ENCODE results near the gene ADAMTS4.

DNA sequence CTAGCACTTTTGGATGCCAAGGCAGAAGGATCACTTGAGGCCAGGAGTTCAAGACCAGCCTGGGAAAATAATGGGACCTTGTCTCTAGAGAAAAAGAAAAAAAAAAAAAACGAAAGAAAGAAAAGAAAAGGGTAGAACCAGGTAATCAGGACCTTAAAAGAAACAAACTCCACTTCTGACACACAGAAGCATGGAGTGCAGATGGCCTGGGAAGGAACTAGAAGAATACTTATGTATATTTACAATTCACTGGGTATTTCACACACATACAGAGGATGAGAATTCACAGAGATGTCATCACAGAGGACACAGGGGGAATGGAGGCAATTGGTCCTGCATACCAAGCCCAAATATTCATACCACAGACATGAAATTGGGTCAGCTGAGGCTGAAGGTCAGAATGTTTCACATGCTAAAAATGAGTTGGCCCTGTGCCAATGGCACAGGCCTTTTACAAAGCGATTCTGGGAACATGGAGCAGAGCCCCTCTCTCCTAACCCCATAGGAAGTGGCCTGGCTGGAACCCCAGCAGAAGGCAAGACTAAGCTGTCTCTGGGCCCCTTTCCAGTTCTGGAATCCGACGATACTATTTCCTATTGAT is 26.0 kb downstream of the ADAMTS4 start:
- TF ChIP-seq, protein P1, sequence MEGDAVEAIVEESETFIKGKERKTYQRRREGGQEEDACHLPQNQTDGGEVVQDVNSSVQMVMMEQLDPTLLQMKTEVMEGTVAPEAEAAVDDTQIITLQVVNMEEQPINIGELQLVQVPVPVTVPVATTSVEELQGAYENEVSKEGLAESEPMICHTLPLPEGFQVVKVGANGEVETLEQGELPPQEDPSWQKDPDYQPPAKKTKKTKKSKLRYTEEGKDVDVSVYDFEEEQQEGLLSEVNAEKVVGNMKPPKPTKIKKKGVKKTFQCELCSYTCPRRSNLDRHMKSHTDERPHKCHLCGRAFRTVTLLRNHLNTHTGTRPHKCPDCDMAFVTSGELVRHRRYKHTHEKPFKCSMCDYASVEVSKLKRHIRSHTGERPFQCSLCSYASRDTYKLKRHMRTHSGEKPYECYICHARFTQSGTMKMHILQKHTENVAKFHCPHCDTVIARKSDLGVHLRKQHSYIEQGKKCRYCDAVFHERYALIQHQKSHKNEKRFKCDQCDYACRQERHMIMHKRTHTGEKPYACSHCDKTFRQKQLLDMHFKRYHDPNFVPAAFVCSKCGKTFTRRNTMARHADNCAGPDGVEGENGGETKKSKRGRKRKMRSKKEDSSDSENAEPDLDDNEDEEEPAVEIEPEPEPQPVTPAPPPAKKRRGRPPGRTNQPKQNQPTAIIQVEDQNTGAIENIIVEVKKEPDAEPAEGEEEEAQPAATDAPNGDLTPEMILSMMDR (IDR thresholded peaks at IDR 0.05; ENCODE audit: extremely low read depth in 1 of 2, insufficient read depth in 1 of 2, low read depth in 1 of 2, low read length in 2 of 2): no peak
- TF ChIP-seq EZH2 (IDR thresholded peaks at IDR 0.05; ENCODE audit: borderline replicate concordance, low read depth, low read length, severe bottlenecking) (no peak), POLR2A (IDR thresholded peaks at IDR 0.05; ENCODE audit: low read depth, low read length) (no peak), POLR2AphosphoS5 (IDR thresholded peaks at IDR 0.05; ENCODE audit: insufficient read depth, low read depth, low read length) (no peak), JUN (IDR thresholded peaks at IDR 0.05; ENCODE audit: borderline replicate concordance, insufficient read depth, insufficient read length, low read depth) (no peak)
- TF ChIP-seq, protein P2, sequence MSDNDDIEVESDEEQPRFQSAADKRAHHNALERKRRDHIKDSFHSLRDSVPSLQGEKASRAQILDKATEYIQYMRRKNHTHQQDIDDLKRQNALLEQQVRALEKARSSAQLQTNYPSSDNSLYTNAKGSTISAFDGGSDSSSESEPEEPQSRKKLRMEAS (IDR thresholded peaks at IDR 0.05; ENCODE audit: insufficient read depth, insufficient read length): no peak

Data from endothelial cell of umbilical vein (primary cell).